Epidermal melanocyte (primary cell): ENCODE measurements around the gene DCDC2.
"Not testable (repeated sequence)": the region's sequence is repeated elsewhere in the genome, so short reads cannot be mapped to it uniquely, and the experiment has no call there.

Source experiments
- DNase-seq: peaks from one replicate; pipeline ENCODE4 v3.0.0; 2011; ENCODE audit warnings: low spot score; ENCODE audit not compliant: insufficient read length

Gene DCDC2

DNA sequence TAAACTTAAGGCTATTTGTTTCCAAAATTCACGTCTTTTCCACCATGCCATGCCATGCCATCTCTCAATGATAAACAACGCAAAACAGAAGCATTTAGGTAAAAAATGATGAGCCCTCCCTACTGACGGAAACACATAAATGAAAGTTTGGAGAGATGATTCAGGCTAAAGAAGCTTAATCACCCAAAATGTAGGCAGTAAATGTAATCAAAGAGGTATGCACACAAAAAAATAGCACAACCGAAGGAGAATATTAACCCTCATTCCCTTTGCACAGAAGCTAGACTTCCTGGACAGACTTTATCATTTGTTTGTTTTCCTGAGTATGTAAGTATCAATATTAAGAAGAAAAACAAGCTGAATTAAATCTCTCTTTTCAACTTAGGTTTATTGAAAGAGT, 28.8 kb downstream of the DCDC2 start:
- no peak for DNase-seq

GRCh38 chr6:24327756-24328155, 30.1 kb downstream of the DCDC2 start:
- no peak for DNase-seq

- no peak for DNase-seq
Measured at GRCh38 chr6:24325978-24326377, 31.9 kb downstream of the DCDC2 start.

DNA sequence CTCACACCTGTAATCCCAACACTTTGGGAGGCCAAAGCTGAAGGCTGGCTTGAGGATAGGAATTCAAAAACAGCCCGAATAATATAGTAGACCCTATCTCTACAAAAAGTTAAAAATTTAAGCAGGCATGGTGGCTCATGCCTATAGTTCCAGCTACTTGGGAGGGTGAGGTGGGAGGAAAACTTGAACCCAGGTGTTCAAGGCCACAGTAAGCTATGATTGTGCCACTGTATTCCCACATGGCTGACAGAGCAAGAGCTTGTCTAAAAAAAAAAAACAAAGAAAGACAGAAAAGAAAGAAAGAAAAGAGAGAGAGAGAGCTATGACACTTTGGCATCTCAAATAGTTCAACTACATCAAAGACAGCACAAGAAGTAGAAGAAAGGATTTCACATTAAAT, 33.2 kb downstream of the DCDC2 start:
- no peak for DNase-seq

- no peak for DNase-seq
Measured at GRCh38 chr6:24323632-24324337, 34.1 kb downstream of the DCDC2 start.

DNA sequence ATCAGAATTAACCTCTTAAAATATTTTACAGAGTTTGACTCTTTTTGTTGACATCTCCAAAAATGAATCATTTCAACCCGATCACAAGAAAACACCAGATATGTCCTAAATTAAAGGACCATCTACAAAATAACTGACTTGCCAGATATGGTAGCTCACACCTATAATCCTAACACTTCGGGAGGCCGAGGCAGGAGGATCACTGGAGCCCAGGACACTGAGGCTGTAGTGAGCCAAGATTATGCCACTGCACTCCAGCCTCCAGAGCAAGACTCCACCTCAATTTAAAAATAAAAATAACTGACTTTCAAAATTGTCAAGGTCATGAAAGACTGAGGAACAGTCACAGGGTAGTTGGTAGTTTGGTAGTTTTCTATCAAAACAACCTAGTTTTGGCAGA, 34.9 kb downstream of the DCDC2 start:
- DNase-seq: no peak

DNA sequence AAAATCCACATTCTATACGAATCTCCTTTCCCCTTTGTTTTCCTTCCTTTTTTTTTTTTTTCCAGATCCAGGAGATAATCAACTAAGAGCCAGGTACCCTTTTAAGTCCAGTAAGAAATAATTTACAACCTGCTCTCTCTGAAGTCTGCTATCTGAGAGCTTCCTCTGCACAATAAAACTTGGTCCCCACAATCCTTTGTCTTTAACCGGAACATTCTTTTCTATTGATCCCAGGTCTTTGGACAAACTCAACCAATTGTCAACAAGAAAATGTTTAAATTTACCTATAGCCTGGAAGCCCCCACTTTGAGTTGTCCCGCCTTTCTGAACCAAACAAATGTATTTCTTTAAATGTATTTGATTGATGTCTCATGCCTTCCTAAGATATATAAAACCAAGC, 35.4 kb downstream of the DCDC2 start:
- not testable (repeated sequence) for DNase-seq

DNA sequence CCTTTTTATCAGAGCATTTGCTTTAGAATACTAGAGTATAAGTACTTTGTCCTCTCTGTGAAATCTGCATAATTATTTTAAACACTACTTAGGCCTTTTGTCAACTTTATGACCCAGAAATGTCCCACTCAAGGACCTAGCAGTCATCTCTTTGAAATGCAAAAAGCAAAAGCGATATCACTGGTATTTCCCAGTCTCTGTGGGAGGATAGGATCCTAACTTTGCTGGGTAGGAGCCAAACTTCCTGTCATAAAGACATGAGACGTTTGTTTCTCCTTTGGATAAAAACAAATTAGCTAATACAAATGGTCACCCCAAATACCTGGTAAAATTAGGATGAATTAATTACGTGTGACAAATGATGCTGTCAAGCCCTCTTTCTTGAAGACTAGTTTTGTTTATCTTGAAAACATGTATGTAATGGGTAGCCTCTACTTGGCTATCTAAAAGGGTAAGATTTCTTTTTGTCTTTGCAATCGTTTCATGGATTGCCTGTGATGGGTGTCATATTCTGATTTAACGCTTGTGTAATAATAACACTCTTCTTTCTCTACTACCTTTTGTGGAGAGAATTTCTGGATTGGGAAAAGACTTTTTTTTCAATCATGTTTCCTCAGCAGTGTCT, 36.2 kb downstream of the DCDC2 start:
- no peak for DNase-seq

DNA sequence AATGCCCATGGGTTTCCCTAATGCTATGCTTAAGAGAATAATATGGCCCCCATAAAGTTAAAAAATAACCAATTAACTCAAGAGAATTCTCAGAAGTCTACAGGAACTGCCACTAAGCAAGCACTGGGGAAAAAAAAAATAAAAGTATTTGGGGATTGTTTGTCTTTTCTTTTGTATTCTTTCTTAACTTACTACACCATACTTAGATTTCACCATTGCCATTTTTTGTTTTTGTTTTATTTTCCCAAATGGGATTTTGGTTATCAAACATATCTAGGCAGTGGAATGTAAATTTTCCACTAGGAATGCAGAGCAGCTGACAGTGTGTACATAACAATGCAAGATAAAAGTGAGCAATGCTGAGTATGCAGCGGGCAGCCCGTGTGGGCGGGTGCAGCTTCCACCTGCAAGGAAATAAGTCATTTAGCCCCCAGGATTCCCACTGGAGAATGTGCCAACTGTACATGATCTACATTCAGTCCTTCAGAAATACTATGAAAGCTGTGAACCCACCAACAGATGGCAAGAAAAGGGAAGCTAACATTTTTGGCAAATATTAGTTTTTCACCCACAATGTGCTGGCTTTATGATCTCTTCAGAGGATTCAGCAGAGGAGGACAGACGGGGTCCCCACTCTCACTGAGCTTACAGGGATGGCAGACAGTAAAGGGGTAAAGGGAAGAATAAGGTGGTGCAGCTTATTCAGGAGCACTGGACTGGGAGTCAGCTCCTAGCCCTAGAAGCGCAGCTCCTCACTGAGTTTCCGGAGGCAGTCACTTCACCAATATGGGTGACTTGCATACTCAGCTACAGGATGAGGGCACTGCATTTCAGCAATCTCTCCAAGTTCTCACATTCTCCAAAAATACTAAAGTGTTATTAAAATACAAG, 44.4 kb downstream of the DCDC2 start:
- DNase-seq: no peak

DNA sequence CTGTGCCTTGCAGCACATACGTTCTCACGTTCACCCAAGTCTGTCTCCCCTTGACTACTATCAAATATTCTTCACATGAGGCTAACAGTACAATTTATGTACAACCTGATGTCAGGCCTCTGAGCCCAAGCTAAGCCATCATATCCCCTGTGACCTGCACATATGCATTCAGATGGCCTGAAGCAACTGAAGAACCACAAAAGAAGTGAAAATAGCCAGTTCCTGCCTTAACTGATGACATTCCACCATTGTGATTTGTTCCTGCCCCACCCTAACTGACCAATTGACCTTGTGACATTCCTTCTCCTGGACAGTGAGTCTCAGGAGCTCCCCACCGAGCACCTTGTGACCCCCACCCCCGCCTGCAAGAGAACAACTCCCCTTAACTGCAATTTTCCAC, 46.1 kb downstream of the DCDC2 start:
- DNase-seq: not testable (repeated sequence)

GRCh38 chr6:24307881-24308280, 50.0 kb downstream of the DCDC2 start:
- DNase-seq: no peak

DNA sequence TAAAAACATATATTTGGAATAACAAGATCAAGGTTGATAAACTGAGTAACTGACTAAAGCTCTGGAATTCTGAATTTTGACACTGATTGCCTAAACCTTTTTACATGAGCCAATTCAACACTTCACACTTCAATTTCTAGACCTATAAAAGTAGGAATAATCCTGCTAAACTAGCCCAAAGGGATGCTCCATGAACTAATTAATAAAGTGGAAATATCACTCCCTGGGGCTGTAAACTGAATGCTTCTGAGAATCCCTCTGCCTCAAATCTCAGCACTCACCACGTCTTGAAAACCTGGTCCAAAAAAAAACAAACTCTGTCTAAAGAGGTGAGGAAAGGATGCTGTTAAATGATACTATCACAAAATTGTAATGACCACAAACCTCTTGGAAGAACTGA, 50.9 kb downstream of the DCDC2 start:
- DNase-seq: no peak

- DNase-seq: no peak
Measured at GRCh38 chr6:24306038-24306437, 51.8 kb downstream of the DCDC2 start.

- no peak for DNase-seq
Measured at GRCh38 chr6:24296944-24297343, 60.9 kb downstream of the DCDC2 start.

- not testable (repeated sequence) for DNase-seq
Measured at GRCh38 chr6:24293852-24294251, 64.0 kb downstream of the DCDC2 start.

DNA sequence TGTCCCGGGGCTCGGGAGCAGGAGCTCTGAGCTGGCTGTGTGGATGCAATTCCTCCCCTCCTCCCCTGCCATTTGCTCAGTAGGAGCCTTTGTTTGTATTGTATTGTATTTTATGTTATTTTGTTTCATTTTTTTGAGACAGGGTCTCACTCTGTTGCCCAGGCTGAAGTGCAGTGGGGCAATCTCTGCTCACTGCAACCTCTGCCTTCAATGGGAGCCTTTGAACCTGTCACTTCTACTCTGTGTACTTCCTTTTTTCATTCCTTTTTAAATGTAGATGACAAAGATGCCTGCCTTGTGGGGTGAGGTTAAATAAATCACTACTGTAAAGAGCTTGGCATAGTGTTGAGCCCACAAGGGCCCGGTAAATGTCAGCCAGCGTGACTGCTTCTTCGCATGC, 70.6 kb downstream of the DCDC2 start:
- no peak for DNase-seq

DNA sequence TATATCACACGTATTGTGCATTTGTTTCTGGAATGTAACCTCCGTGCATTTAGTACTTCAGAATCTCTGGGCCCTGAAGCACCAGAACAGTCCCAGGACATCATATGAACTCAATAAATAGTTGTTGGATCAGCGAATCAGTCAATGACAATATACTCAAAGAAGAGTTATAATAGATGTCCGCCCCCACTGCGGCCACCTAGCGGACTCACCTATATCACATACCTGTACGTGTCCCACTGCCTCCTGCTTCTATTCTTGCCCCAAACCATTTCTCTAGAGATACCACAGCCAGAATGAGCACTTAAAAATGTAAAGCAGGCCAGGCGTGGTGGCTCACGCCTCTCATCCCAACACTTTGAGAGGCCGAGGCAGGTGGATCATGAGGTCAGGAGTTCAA, 73.9 kb downstream of the DCDC2 start:
- no peak for DNase-seq

DNA sequence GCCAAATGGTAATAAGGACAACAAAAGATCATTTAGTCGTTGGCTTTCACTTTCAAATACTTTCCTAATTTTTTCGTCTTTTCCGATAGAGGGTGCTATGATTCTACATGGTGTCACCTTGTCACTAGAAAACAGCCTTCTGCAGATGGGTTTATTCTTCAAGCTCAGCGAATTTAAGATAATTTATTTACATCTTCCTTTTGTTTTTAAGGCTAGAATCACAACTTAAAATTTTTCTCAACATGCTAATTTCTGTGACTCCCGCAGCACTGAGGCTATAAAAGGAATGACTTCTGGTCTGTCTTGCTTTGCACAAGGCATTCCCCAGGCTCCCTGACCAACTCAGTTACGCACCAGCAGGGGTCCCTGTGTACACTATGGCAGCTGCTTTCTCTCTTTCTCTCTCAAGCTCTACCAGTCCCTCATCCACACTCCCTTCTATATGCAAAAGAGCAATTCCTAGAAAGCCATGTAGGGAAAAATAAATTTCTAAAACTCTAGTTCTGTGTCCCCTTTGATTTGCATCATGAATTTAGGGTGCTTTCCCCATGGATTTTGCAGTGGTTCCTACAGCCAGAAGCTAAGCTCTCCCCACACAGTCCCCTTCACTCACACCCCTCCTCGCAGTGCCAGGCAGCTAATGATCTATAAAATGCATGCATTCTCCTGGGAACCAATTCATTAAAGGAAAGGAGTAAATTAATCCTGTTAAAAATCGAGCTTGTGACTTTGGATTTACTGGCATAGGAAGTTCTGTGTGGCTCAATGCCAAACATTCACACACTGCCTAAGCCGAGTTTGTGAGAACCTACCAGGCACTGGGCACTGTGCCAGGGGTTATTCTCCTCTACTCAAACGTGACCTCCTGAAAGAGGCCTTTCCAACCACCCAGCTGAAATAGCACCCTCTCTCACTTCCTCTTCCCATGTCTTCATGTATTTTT, 74.5 kb downstream of the DCDC2 start:
- DNase-seq: peak; percentile 75

- DNase-seq: no peak
Measured at GRCh38 chr6:24274441-24275083, 83.3 kb downstream of the DCDC2 start.

DNA sequence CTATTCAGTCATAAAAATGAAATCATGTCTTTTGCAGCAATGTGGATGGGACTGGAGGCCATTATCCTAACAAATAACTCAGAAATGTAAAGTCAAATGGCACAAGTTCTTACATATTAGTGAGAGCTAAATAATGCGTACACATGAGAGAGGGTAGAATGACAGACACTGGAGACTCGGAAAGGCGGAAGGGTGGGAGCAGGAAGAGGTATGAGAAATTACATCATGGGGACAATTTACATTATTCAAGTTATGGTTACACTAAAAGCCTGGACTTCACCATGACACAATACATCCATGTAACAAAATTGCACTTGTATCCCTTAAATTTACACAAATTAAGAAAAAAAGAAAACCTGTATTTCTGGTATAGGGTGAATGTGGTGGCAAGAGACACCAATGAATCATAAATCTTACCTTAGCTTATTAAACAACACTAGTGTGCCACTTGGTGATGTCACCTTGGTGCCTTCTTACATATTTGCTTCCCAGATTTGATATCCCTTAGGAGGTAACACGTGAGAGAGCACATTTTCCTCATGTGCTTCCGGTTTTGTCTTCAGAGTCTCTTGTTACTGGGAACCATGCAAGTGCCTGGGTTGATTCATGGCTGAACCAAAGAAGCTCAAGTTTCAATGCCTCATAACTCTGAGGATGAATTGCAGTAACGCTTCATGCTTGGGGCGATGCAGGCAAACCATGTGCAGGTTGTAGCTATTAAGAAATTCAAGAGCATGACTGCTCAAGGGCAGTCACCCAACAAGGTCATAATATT, 84.6 kb downstream of the DCDC2 start:
- DNase-seq: no peak
